A673 (cell line): ENCODE data around the gene VSIG10L. TPM values are rescaled to one million over a fixed set of nuclear protein-coding genes. Genes with fewer than 3 reads are reported as not detected.

Source experiments
- BruUV-seq: library from RNA; stranded (reverse); fragments of 400-500 nt; replicated peaks from 2 replicates; lab custom pipeline; 2021; lab: Mats Ljungman, UMichigan
- CTCF ChIA-PET: fragments of 300-600 bp; sonication (Branson Sonifier 250); formaldehyde crosslinking; loops from one replicate; lab custom pipeline; 2022; ENCODE audit warnings: antibody characterized with exemption; lab: Charles Lee
- POLR2A ChIA-PET: fragments of 300-600 bp; sonication (Branson Sonifier 250); formaldehyde crosslinking; loops from one replicate; lab custom pipeline; 2022; ENCODE audit warnings: antibody characterized with exemption; ENCODE audit not compliant: low non-redundant PET; lab: Charles Lee
- DNase-seq: peaks from one replicate; pipeline ENCODE4 v3.0.0-alpha.2; 2015; ENCODE audit warnings: low spot score
- H3K27ac ChIP-seq: fragments of 200-600 bp; sonication (generic); 2 replicates; pipeline ENCODE4 v1.5.1; 2016; ENCODE audit warnings: mixed run types, low read depth, mild to moderate bottlenecking, mixed read lengths, antibody characterized with exemption, low read length; ENCODE audit not compliant: poor library complexity, severe bottlenecking
- H3K27me3 ChIP-seq: fragments of 200-600 bp; sonication (generic); replicated peaks from 2 replicates; pipeline ENCODE4 v1.6.1; 2017; ENCODE audit warnings: mixed run types, low read depth, mild to moderate bottlenecking, mixed read lengths, antibody characterized with exemption, low read length; ENCODE audit not compliant: insufficient read depth, poor library complexity
- H3K36me3 ChIP-seq: fragments of 200-600 bp; sonication (generic); 2 replicates; pipeline ENCODE4 v1.6.1; 2016; ENCODE audit warnings: mixed run types, mild to moderate bottlenecking, mixed read lengths, antibody characterized with exemption, low read length; ENCODE audit not compliant: insufficient read depth, poor library complexity, severe bottlenecking
- H3K4me1 ChIP-seq: fragments of 200-600 bp; sonication (generic); 2 replicates; pipeline ENCODE4 v1.6.1; 2017; ENCODE audit warnings: mixed run types, mild to moderate bottlenecking, mixed read lengths, antibody characterized with exemption, low read length; ENCODE audit not compliant: insufficient read depth, poor library complexity, severe bottlenecking
- H3K4me3 ChIP-seq: fragments of 200-600 bp; sonication (generic); 2 replicates; pipeline ENCODE4 v1.5.1; 2016; ENCODE audit warnings: low read depth, mixed run types, mild to moderate bottlenecking, mixed read lengths, low read length; ENCODE audit not compliant: poor library complexity, severe bottlenecking
- H3K9me3 ChIP-seq: fragments of 200-600 bp; sonication (generic); 2 replicates; pipeline ENCODE4 v1.6.1; 2016; ENCODE audit warnings: mixed run types, low read depth, mild to moderate bottlenecking, mixed read lengths, antibody characterized with exemption, low read length; ENCODE audit not compliant: poor library complexity, severe bottlenecking
- CTCF ChIP-seq: fragments of 300-800, 200-600 bp; sonication (generic); conservative IDR thresholded peaks from 2 replicates; pipeline ENCODE4 v1.5.1; 2017; ENCODE audit warnings: low read depth, mild to moderate bottlenecking, antibody characterized with exemption, low read length, moderate library complexity, mixed read lengths
- EZH2 ChIP-seq: fragments of 200-600 bp; sonication (generic); IDR thresholded peaks from 2 replicates; pipeline ENCODE4 v1.6.1; 2017; ENCODE audit warnings: borderline replicate concordance, low read depth, mild to moderate bottlenecking, mixed read lengths, antibody characterized with exemption, low read length; ENCODE audit not compliant: poor library complexity, severe bottlenecking
- intact Hi-C: fragments of 100-400 bp; cut with micrococcal nuclease; formaldehyde crosslinking; loops from one replicate; pipeline ENCODE4 v1.10.0; 2022; ENCODE audit not compliant: unreplicated experiment
- total RNA-seq: library from RNA; stranded (reverse); gene quantifications from 2 replicates; pipeline ENCODE4 v1.2.3, GENCODE V29; 2021

VSIG10L gene
- total RNA-seq, 1 experiment from 2014 or later = 0.69 TPM

DNA sequence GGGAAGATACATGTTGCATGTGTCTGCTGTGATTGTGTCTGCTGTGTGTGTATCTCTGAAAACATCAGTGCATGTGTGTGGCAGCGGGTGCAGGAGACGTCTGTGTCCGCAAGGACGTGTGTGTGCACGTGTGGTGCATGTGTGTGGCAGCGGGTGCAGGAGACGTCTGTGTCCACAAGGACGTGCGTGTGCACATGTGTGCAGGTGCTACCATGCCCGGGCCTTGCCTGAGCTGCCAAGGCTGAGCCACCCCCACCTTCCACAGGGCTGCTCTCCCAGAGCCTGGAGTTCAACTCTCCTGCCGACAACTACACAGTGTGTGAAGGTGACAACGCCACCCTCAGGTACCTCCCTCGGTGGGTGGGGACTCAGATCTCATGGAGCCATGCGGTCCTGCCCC lies 20.1 kb downstream of the VSIG10L start:
- DNase-seq = no peak
- Histone ChIP-seq H3K4me1 (no peaks in the 10 kb centered on the region), H3K27ac (no peak overlapping the region), H3K27me3 (no peaks in the 10 kb centered on the region), H3K9me3 (no peaks in the 10 kb centered on the region), H3K4me3 (no peak overlapping the region), H3K36me3 (no peaks in the 10 kb centered on the region)
- POLR2A ChIA-PET = no interaction called here
- BruUV-seq = no TSS peak
- intact Hi-C loops = no loop called here
- TF ChIP-seq EZH2 (no peak), CTCF (no peak)
- CTCF ChIA-PET = no interaction called here

- Histone ChIP-seq H3K9me3 (no peaks in the 10 kb centered on the region), H3K4me3 (no peak overlapping the region), H3K27ac (no peak overlapping the region), H3K36me3 (no peaks in the 10 kb centered on the region), H3K4me1 (no peaks in the 10 kb centered on the region), H3K27me3 (no peaks in the 10 kb centered on the region)
- POLR2A ChIA-PET = no interaction called here
- TF ChIP-seq EZH2 = no peak
- no peak for TF ChIP-seq CTCF
- no peak for DNase-seq
- CTCF ChIA-PET = no interaction called here
- BruUV-seq = no TSS peak
- intact Hi-C loops = no loop called here
Observed at GRCh38 chr19:51320280-51320657, 21.7 kb downstream of the VSIG10L start.

DNA sequence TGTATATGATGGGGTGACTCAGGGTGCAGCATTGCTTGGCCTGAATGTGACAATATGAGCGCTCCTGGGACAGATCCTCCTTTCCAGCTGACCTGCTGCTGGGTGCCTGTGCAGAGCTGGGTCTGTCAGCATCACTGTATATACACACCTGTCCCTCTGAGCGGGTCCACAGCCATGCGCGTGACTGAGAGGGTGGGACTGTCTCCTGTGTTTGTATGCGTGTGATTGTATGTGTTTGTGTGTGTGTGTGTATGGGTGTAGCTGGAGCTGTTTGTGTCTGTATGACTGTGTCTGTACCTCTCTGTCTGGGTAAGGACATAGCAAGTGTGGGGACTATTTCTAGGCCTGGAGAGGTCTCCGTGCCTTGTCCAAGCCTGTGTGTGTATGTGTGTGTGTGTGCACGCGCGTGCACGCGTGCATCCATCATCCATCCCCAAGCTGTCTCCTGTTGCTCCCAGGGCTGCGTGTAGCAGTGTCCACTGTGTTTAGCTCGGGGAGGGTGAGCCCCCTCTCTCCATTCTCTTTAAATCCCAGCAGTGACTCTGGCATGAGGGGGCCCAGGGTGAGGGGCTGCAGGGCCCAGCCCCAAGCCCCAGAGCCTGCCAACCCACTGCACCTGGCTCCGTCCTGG lies 22.2 kb downstream of the VSIG10L start:
- Histone ChIP-seq H3K27me3 (no peaks in the 10 kb centered on the region), H3K27ac (no peak overlapping the region), H3K4me1 (no peaks in the 10 kb centered on the region), H3K9me3 (no peaks in the 10 kb centered on the region), H3K4me3 (no peak overlapping the region), H3K36me3 (no peaks in the 10 kb centered on the region)
- DNase-seq = no peak
- intact Hi-C loops = no loop called here
- POLR2A ChIA-PET = no interaction called here
- no TSS peak for BruUV-seq
- CTCF ChIA-PET = no interaction called here
- TF ChIP-seq EZH2 (no peak), CTCF (no peak)
